HEK293 (cell line): ENCODE measurements around the gene KRTAP5-2.

Experiments used
- FEZF1 ChIP-seq: fragments of 450-650 bp; formaldehyde crosslinking; IDR thresholded peaks from 2 replicates; pipeline ENCODE4 v1.5.1; 2016; ENCODE audit warnings: missing biosample characterization, missing genetic modification characterization
- GLIS2 ChIP-seq: fragments of 450-650 bp; formaldehyde crosslinking; IDR thresholded peaks from 2 replicates; pipeline ENCODE4 v1.5.1; 2016; ENCODE audit warnings: missing biosample characterization, missing genetic modification characterization
- INSM2 ChIP-seq: fragments of 450-650 bp; formaldehyde crosslinking; IDR thresholded peaks from 2 replicates; pipeline ENCODE4 v1.5.1; 2016; ENCODE audit warnings: missing biosample characterization, missing genetic modification characterization
- SALL2 ChIP-seq: fragments of 450-650 bp; formaldehyde crosslinking; IDR thresholded peaks from 2 replicates; pipeline ENCODE4 v1.5.0; 2017; ENCODE audit warnings: missing biosample characterization, mild to moderate bottlenecking, missing genetic modification characterization, borderline replicate concordance
- SETDB1 ChIP-seq: IDR thresholded peaks from one replicate; pipeline ENCODE4 v1.6.1; 2017; ENCODE audit warnings: mild to moderate bottlenecking, low read length, moderate library complexity, mixed read lengths; ENCODE audit not compliant: insufficient read length
- TCF7L2 ChIP-seq: IDR thresholded peaks from 2 replicates; pipeline ENCODE4 v1.6.1; 2011; ENCODE audit warnings: low read depth, mild to moderate bottlenecking, inconsistent platforms, low read length, moderate library complexity, borderline replicate concordance
- ZNF133 ChIP-seq: fragments of 450-650 bp; formaldehyde crosslinking; IDR thresholded peaks from 2 replicates; pipeline ENCODE4 v1.5.1; 2016; ENCODE audit warnings: missing biosample characterization, missing genetic modification characterization
- ZNF24 ChIP-seq: fragments of 450-650 bp; formaldehyde crosslinking; IDR thresholded peaks from 2 replicates; pipeline ENCODE4 v1.5.1; 2016; ENCODE audit warnings: missing biosample characterization, missing genetic modification characterization
- ZNF26 ChIP-seq: fragments of 450-650 bp; formaldehyde crosslinking; IDR thresholded peaks from 2 replicates; pipeline ENCODE4 v1.5.1; 2016; ENCODE audit warnings: missing biosample characterization, missing genetic modification characterization
- ZNF341 ChIP-seq: fragments of 450-650 bp; formaldehyde crosslinking; IDR thresholded peaks from 2 replicates; pipeline ENCODE4; 2016; ENCODE audit warnings: low read depth, missing biosample characterization, missing genetic modification characterization
- ZNF398 ChIP-seq: fragments of 450-650 bp; formaldehyde crosslinking; IDR thresholded peaks from 2 replicates; pipeline ENCODE4 v1.5.1; 2017; ENCODE audit warnings: missing biosample characterization, missing genetic modification characterization
- ZNF449 ChIP-seq: fragments of 450-650 bp; formaldehyde crosslinking; IDR thresholded peaks from 2 replicates; pipeline ENCODE4 v1.5.1; 2017; ENCODE audit warnings: missing biosample characterization, mild to moderate bottlenecking, missing genetic modification characterization, moderate library complexity
- ZNF473 ChIP-seq: fragments of 450-650 bp; formaldehyde crosslinking; IDR thresholded peaks from 2 replicates; pipeline ENCODE4 v1.5.1; 2017; ENCODE audit warnings: missing biosample characterization, missing genetic modification characterization
- ZNF513 ChIP-seq: fragments of 450-650 bp; IDR thresholded peaks from 2 replicates; pipeline ENCODE4 v1.5.1; 2018; ENCODE audit warnings: missing biosample characterization, missing genetic modification characterization
- ZNF624 ChIP-seq: fragments of 450-650 bp; formaldehyde crosslinking; IDR thresholded peaks from 2 replicates; pipeline ENCODE4 v1.5.1; 2017; ENCODE audit warnings: missing biosample characterization, missing genetic modification characterization
- ZNF677 ChIP-seq: fragments of 450-650 bp; IDR thresholded peaks from 2 replicates; pipeline ENCODE4 v1.5.0; 2018; ENCODE audit warnings: missing biosample characterization, mild to moderate bottlenecking, missing genetic modification characterization, moderate library complexity
- ZNF76 ChIP-seq: fragments of 450-650 bp; formaldehyde crosslinking; IDR thresholded peaks from 2 replicates; pipeline ENCODE4; 2016; ENCODE audit warnings: low read depth, missing biosample characterization, missing genetic modification characterization, borderline replicate concordance
- ZNF768 ChIP-seq: fragments of 450-650 bp; formaldehyde crosslinking; IDR thresholded peaks from 2 replicates; pipeline ENCODE4 v1.5.1; 2018; ENCODE audit warnings: missing biosample characterization, mild to moderate bottlenecking, missing genetic modification characterization
- ZSCAN4 ChIP-seq: fragments of 450-650 bp; formaldehyde crosslinking; IDR thresholded peaks from 2 replicates; pipeline ENCODE4 v1.5.1; 2017; ENCODE audit warnings: missing biosample characterization, missing genetic modification characterization
- TF ChIP-seq, protein P1 (sequence below): IDR thresholded peaks from 2 replicates; pipeline ENCODE4 v1.6.1; 2011; ENCODE audit warnings: mild to moderate bottlenecking, low read depth, low read length, borderline replicate concordance
- TF ChIP-seq, protein P2 (sequence below): fragments of 450-650 bp; formaldehyde crosslinking; IDR thresholded peaks from 2 replicates; pipeline ENCODE4 v1.5.1; 2016; ENCODE audit warnings: missing biosample characterization, missing genetic modification characterization
- TF ChIP-seq, protein P3 (sequence below): fragments of 450-650 bp; formaldehyde crosslinking; IDR thresholded peaks from 2 replicates; pipeline ENCODE4 v1.5.1; 2016; ENCODE audit warnings: missing biosample characterization, missing genetic modification characterization

Gene KRTAP5-2

DNA sequence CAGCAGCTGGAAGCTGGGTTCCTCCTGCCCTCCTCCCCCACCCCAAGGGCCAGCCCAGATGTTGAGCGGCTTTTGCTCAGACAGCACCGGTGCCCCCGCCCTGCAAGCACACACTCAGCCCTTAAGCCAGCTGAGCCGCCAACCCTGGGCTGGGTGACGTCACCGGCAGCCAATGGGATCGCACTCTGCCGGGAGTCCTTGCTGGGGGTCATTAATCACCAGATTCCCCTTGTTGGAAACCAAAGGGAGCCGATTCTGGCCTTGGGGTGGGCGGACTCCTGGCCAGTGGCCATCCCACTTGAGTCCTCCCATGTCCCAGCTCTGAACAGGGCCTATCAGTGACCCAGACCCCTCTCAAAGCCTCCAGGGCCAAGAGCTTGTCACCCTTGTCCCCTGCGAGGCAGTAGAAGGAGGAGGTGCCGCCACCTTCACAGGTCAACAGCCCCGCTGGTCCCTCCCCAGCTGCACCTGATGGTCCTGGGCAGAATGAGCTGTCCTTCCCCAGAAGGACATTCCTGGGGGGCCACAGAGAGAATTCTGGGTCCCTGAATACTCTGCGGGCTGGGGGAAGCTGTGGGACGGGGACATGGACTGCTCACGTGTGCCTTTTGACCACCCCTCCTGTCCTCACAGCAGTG is 33.4 kb downstream of the KRTAP5-2 start (continued):
- TF ChIP-seq, protein P1, sequence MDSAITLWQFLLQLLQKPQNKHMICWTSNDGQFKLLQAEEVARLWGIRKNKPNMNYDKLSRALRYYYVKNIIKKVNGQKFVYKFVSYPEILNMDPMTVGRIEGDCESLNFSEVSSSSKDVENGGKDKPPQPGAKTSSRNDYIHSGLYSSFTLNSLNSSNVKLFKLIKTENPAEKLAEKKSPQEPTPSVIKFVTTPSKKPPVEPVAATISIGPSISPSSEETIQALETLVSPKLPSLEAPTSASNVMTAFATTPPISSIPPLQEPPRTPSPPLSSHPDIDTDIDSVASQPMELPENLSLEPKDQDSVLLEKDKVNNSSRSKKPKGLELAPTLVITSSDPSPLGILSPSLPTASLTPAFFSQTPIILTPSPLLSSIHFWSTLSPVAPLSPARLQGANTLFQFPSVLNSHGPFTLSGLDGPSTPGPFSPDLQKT = no peak
- TF ChIP-seq INSM2 (tag by site-specific recombination) (no peak; the same call in 1 of the 2 replicates), ZNF624 (tag by site-specific recombination) (no peak), SETDB1 (no peak), ZNF513 (tag by site-specific recombination) (no peak), ZNF341 (tag by site-specific recombination) (peak; percentile 39; the same call in 1 of the 2 replicates), ZNF473 (tag by site-specific recombination) (no peak), ZNF26 (tag by site-specific recombination) (no peak), ZNF398 (tag by site-specific recombination) (no peak; the same call in 1 of the 2 replicates), ZNF133 (tag by site-specific recombination) (no peak), TCF7L2 (no peak), ZNF449 (tag by site-specific recombination) (no peak), FEZF1 (no peak), ZSCAN4 (tag by site-specific recombination) (no peak), ZNF24 (tag by site-specific recombination) (0 out of 2 replicates have a peak, but pooled peaks have one; percentile 52), ZNF677 (tag by site-specific recombination) (no peak), ZNF76 (tag by site-specific recombination) (no peak), GLIS2 (peak; percentile 70), ZNF768 (tag by site-specific recombination) (no peak), SALL2 (tag by site-specific recombination) (no peak)
- TF ChIP-seq, protein P2, sequence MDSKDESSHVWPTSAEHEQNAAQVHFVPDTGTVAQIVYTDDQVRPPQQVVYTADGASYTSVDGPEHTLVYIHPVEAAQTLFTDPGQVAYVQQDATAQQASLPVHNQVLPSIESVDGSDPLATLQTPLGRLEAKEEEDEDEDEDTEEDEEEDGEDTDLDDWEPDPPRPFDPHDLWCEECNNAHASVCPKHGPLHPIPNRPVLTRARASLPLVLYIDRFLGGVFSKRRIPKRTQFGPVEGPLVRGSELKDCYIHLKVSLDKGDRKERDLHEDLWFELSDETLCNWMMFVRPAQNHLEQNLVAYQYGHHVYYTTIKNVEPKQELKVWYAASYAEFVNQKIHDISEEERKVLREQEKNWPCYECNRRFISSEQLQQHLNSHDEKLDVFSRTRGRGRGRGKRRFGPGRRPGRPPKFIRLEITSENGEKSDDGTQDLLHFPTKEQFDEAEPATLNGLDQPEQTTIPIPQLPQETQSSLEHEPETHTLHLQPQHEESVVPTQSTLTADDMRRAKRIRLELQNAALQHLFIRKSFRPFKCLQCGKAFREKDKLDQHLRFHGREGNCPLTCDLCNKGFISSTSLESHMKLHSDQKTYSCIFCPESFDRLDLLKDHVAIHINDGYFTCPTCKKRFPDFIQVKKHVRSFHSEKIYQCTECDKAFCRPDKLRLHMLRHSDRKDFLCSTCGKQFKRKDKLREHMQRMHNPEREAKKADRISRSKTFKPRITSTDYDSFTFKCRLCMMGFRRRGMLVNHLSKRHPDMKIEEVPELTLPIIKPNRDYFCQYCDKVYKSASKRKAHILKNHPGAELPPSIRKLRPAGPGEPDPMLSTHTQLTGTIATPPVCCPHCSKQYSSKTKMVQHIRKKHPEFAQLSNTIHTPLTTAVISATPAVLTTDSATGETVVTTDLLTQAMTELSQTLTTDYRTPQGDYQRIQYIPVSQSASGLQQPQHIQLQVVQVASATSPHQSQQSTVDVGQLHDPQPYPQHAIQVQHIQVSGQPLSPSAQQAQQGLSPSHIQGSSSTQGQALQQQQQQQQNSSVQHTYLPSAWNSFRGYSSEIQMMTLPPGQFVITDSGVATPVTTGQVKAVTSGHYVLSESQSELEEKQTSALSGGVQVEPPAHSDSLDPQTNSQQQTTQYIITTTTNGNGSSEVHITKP = peak; percentile 84
- TF ChIP-seq, protein P3, sequence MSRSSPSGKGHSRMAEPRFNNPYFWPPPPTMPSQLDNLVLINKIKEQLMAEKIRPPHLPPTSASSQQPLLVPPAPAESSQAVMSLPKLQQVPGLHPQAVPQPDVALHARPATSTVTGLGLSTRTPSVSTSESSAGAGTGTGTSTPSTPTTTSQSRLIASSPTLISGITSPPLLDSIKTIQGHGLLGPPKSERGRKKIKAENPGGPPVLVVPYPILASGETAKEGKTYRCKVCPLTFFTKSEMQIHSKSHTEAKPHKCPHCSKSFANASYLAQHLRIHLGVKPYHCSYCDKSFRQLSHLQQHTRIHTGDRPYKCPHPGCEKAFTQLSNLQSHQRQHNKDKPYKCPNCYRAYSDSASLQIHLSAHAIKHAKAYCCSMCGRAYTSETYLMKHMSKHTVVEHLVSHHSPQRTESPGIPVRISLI = no peak
